Measurements from ENCODE around the gene GBP3. TPM values are rescaled to one million over a fixed set of nuclear protein-coding genes. Genes with fewer than 3 reads are reported as not detected.

The GBP3 gene
- 100 to 1,000 TPM in 1 of 4 donors, 10 to 100 TPM in 2, 1 to 10 TPM in 1; 5.4 to 102 (median 55.2) TPM for total RNA-seq

GRCh38 chr1:89022167-89022959 lies at the start of gene GBP3:
TSS of gene GBP3 (minus strand) at chr1:89022866. CDS start at chr1:89020721, 2,145 bp downstream.
- WGBS, 2 donors (ENCODE audit: low coverage in 1 of 2) = 4 to 9% methylated on average over 4 to 5 of the region's 5 CpGs
- H3K9me3 ChIP-seq = no peaks in the 10 kb centered on the region
- peak within 1 kb of the TSS; percentile 33 to 55 (median 44) for H3K4me3 ChIP-seq
- in situ Hi-C loops (cut with MboI; ENCODE audit: low pct_ligation_motif_present in 1 of 4, low pct_unique_long_range_greater_than_20kb in 1 of 4, low sequenced_read_pairs in 3 of 4) = loop anchor here in 1 of 4 donors (25.0 kb wide), 1 partner anchor 340 kb away; the partner anchor contains the start of gene GBP6
- intact Hi-C loops (cut with DNase I; ENCODE audit: low total_unique reads) = no loop called here
- no peak for DNase-seq
- peaks cover 0 to 10% (median 0%) of the 10 kb centered on the region in 4 donors for H3K36me3 ChIP-seq
- H3K27ac ChIP-seq = peak within 1 kb of the TSS; percentile 84 to 91 (median 88)
- H3K4me1 ChIP-seq = peaks cover 5 to 35% (median 6%) of the 10 kb centered on the region in 4 donors
- no peaks in the 10 kb centered on the region for H3K27me3 ChIP-seq
- no peak for TF ChIP-seq CTCF (IDR thresholded peaks at IDR 0.05)
- peak in 2 of 3 donors; percentile 55 to 59 for TF ChIP-seq POLR2AphosphoS5 (IDR thresholded peaks at IDR 0.05)
- TF ChIP-seq POLR2A (IDR thresholded peaks at IDR 0.05) = peak; percentile 7
- TF ChIP-seq EP300 (IDR thresholded peaks at IDR 0.05; ENCODE audit: low read depth) = no peak

GRCh38 chr1:89070509-89070908 lies 47.8 kb upstream of the GBP3 start:
- intact Hi-C loops (cut with DNase I; ENCODE audit: low total_unique reads) (no loop called here), in situ Hi-C loops (cut with MboI; ENCODE audit: low pct_ligation_motif_present in 1 of 4, low pct_unique_long_range_greater_than_20kb in 1 of 4, low sequenced_read_pairs in 3 of 4) (no loop called here)
- Histone ChIP-seq H3K9me3 (no peaks in the 10 kb centered on the region), H3K4me3 (peak overlapping the region in 1 of 4 donors; percentile 37), H3K27ac (peak overlapping the region in 3 of 4 donors; percentile 4 to 54 (median 49)), H3K27me3 (no peaks in the 10 kb centered on the region), H3K4me1 (peaks cover 0 to 6% (median 1%) of the 10 kb centered on the region in 4 donors), H3K36me3 (no peaks in the 10 kb centered on the region)
- no peak for DNase-seq
- WGBS, 2 donors (ENCODE audit: low coverage in 1 of 2) = 72 to 100% methylated on average over 1 of the region's 1 CpG
- no peak for TF ChIP-seq EP300 (IDR thresholded peaks at IDR 0.05; ENCODE audit: low read depth)
- TF ChIP-seq CTCF (IDR thresholded peaks at IDR 0.05) = no peak
- no peak for TF ChIP-seq POLR2A (IDR thresholded peaks at IDR 0.05)
- TF ChIP-seq POLR2AphosphoS5 (IDR thresholded peaks at IDR 0.05) = no peak

GRCh38 chr1:89069951-89070350 lies 47.3 kb upstream of the GBP3 start:
- DNase-seq = no peak
- peak overlapping the region in 3 of 4 donors; percentile 4 to 54 (median 49) for H3K27ac ChIP-seq
- intact Hi-C loops (cut with DNase I; ENCODE audit: low total_unique reads) (no loop called here), in situ Hi-C loops (cut with MboI; ENCODE audit: low pct_ligation_motif_present in 1 of 4, low pct_unique_long_range_greater_than_20kb in 1 of 4, low sequenced_read_pairs in 3 of 4) (no loop called here)
- no peak for TF ChIP-seq EP300 (IDR thresholded peaks at IDR 0.05; ENCODE audit: low read depth)
- TF ChIP-seq POLR2AphosphoS5 (IDR thresholded peaks at IDR 0.05) = no peak
- no peak for TF ChIP-seq CTCF (IDR thresholded peaks at IDR 0.05)
- no peak for TF ChIP-seq POLR2A (IDR thresholded peaks at IDR 0.05)
- no peaks in the 10 kb centered on the region for H3K36me3 ChIP-seq
- WGBS, 2 donors (ENCODE audit: low coverage in 1 of 2) = 58 to 65% methylated on average over 2 of the region's 2 CpGs
- no peaks in the 10 kb centered on the region for H3K9me3 ChIP-seq
- peak overlapping the region in 2 of 4 donors; percentile 14 to 37 for H3K4me3 ChIP-seq
- H3K4me1 ChIP-seq = peaks cover 0 to 6% (median 2%) of the 10 kb centered on the region in 4 donors
- no peaks in the 10 kb centered on the region for H3K27me3 ChIP-seq

GRCh38 chr1:89068291-89068690 lies 45.6 kb upstream of the GBP3 start:
- DNase-seq = no peak
- Histone ChIP-seq H3K9me3 (no peaks in the 10 kb centered on the region), H3K36me3 (no peaks in the 10 kb centered on the region), H3K27ac (peak overlapping the region in 1 of 4 donors; percentile 0), H3K4me1 (peaks cover 0 to 18% (median 2%) of the 10 kb centered on the region in 4 donors), H3K27me3 (no peaks in the 10 kb centered on the region), H3K4me3 (no peak overlapping the region)
- TF ChIP-seq POLR2AphosphoS5 (IDR thresholded peaks at IDR 0.05) (no peak), EP300 (IDR thresholded peaks at IDR 0.05; ENCODE audit: low read depth) (no peak), CTCF (IDR thresholded peaks at IDR 0.05) (no peak), POLR2A (IDR thresholded peaks at IDR 0.05) (no peak)
- intact Hi-C loops (cut with DNase I; ENCODE audit: low total_unique reads) (no loop called here), in situ Hi-C loops (cut with MboI; ENCODE audit: low pct_ligation_motif_present in 1 of 4, low pct_unique_long_range_greater_than_20kb in 1 of 4, low sequenced_read_pairs in 3 of 4) (no loop called here)
